Measurements from ENCODE around the gene SHANK2. TPM values are rescaled to one million over a fixed set of nuclear protein-coding genes. Genes with fewer than 3 reads are reported as not detected.

The SHANK2 gene
- total and polyA plus RNA-seq, 2 donors (not counting 3 experiments of a cell fraction or from before 2014, with no cell fraction given), result not detected

GRCh38 chr11:71221201-71221600, 31.2 kb downstream of the SHANK2 start:
- CTCF ChIA-PET, result no interaction called here
- no TSS peak for BruUV-seq (replicated peaks)

More at GRCh38 chr11:71221201-71221600, 31.2 kb downstream of the SHANK2 start:
- no peaks in the 10 kb centered on the region for H3K27me3 ChIP-seq (ENCODE audit: control insufficient read depth in 2 of 2, insufficient read depth in 2 of 2, low read length in 2 of 2)
- no peak overlapping the region for H3K9ac ChIP-seq (replicated peaks; ENCODE audit: extremely low read depth, insufficient read depth, low read length)
- FAIRE-seq (no peak), DNase-seq (ENCODE audit: low read depth, low spot score) (no peak)
- TF ChIP-seq CTCF (IDR thresholded peaks at IDR 0.05; ENCODE audit: extremely low read depth in 1 of 2, insufficient read depth in 1 of 2, low read depth in 1 of 2, low read length in 2 of 2) (no peak), FOS (IDR thresholded peaks at IDR 0.05; ENCODE audit: borderline replicate concordance, insufficient read depth, low read length) (no peak), POLR2A (IDR thresholded peaks at IDR 0.05; ENCODE audit: low read depth, low read length) (no peak), JUN (IDR thresholded peaks at IDR 0.05; ENCODE audit: borderline replicate concordance, insufficient read depth, insufficient read length, low read depth) (no peak), EZH2 (IDR thresholded peaks at IDR 0.05; ENCODE audit: borderline replicate concordance, low read depth, low read length, severe bottlenecking) (no peak), GATA2 (IDR thresholded peaks at IDR 0.05; ENCODE audit: insufficient read depth, insufficient read length, low read depth, low read length) (no peak), POLR2AphosphoS5 (IDR thresholded peaks at IDR 0.05; ENCODE audit: insufficient read depth, low read depth, low read length) (no peak), MYC (IDR thresholded peaks at IDR 0.05; ENCODE audit: low read depth, low read length) (no peak)
- TF ChIP-seq, protein P1, sequence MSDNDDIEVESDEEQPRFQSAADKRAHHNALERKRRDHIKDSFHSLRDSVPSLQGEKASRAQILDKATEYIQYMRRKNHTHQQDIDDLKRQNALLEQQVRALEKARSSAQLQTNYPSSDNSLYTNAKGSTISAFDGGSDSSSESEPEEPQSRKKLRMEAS (IDR thresholded peaks at IDR 0.05; ENCODE audit: insufficient read depth, insufficient read length), result no peak
- H3K79me2 ChIP-seq (ENCODE audit: control insufficient read depth, insufficient read depth, low read length), result no peaks in the 10 kb centered on the region
- H3K9me3 ChIP-seq (replicated peaks; ENCODE audit: control insufficient read depth, insufficient read depth, low read length), result no peaks in the 10 kb centered on the region
- no peak overlapping the region for H3K27ac ChIP-seq (ENCODE audit: insufficient read depth, low read depth, low read length)
- H4K20me1 ChIP-seq (replicated peaks; ENCODE audit: control insufficient read depth, extremely low read depth, insufficient read depth, low read length), result no peaks in the 10 kb centered on the region
- intact Hi-C loops (cut with micrococcal nuclease) (no loop called here), dilution Hi-C loops (cut with MboI; ENCODE audit: extremely low pct_ligation_motif_present, low sequenced_read_pairs) (no loop called here)
- no peaks in the 10 kb centered on the region for H3K9me1 ChIP-seq (replicated peaks; ENCODE audit: control insufficient read depth, extremely low read depth, insufficient read depth, low read length)
- no peaks in the 10 kb centered on the region for H3K4me1 ChIP-seq (ENCODE audit: control insufficient read depth, extremely low read depth, insufficient read depth, low read length)
- H3K4me2 ChIP-seq (ENCODE audit: insufficient read depth, low read length), result no peak overlapping the region
- no peak overlapping the region for H3K4me3 ChIP-seq (replicated peaks in 1 of 3; ENCODE audit: insufficient read depth in 1 of 3, low read depth in 1 of 3, low read length in 3 of 3)
- H2AFZ ChIP-seq (ENCODE audit: low read depth, low read length), result no peak overlapping the region
- POLR2A ChIA-PET, result no interaction called here
- H3K36me3 ChIP-seq (ENCODE audit: control insufficient read depth in 2 of 2, extremely low read depth in 1 of 2, insufficient read depth in 2 of 2, low read length in 2 of 2), result no peaks in the 10 kb centered on the region

Data from endothelial cell of umbilical vein (primary cell).